Panc1 (cell line): ENCODE results near the gene CST11. TPM values are rescaled to one million over a fixed set of nuclear protein-coding genes. Genes with fewer than 3 reads are reported as not detected.

ENCODE experiments used
- ATAC-seq: fragments of 200-7000 bp; cut with Tn5 transposase; 2 replicates; pipeline ENCODE4 v1.9.1; 2020; ENCODE audit warnings: mild to moderate bottlenecking, moderate library complexity
- BruUV-seq: library from RNA; stranded (reverse); fragments of 400-500 nt; replicated peaks from 2 replicates; lab custom pipeline; 2021; lab: Mats Ljungman, UMichigan
- CTCF ChIA-PET: fragments of 300-600 bp; sonication (Branson Sonifier 250); formaldehyde crosslinking; loops from one replicate; lab custom pipeline; 2022; ENCODE audit warnings: antibody characterized with exemption; lab: Charles Lee
- POLR2A ChIA-PET: fragments of 300-600 bp; sonication (Branson Sonifier 250); formaldehyde crosslinking; loops from one replicate; lab custom pipeline; 2022; ENCODE audit warnings: antibody characterized with exemption; lab: Charles Lee
- DNase-seq: peaks from one replicate; pipeline ENCODE4 v3.0.0-alpha.2; 2010; ENCODE audit warnings: low read depth, low spot score
- H3K27ac ChIP-seq: 2 replicates; pipeline ENCODE4 v1.5.1; 2011; ENCODE audit warnings: mild to moderate bottlenecking, low read length, inconsistent platforms
- H3K27me3 ChIP-seq: fragments of 200-500 bp; sonication (Bioruptor generic); 2 replicates; pipeline ENCODE4 v1.6.0; 2014; ENCODE audit warnings: low read length, inconsistent platforms; ENCODE audit not compliant: control insufficient read depth, insufficient read depth
- H3K36me3 ChIP-seq: fragments of 200-500 bp; sonication (Bioruptor generic); 2 replicates; pipeline ENCODE4 v1.5.1; 2014; ENCODE audit warnings: inconsistent platforms, mild to moderate bottlenecking, low read length, moderate library complexity; ENCODE audit not compliant: control insufficient read depth, insufficient read depth
- H3K4me1 ChIP-seq: 2 replicates; pipeline ENCODE4 v1.5.1; 2011; ENCODE audit warnings: inconsistent platforms, mild to moderate bottlenecking, low read length, moderate library complexity; ENCODE audit not compliant: control insufficient read depth, insufficient read depth
- H3K4me3 ChIP-seq, 2 experiments: 2 replicates each; pipeline ENCODE4 v1.5.1; 2011 to 2012; ENCODE audit warnings: low read depth in 2 of 2, low read length in 2 of 2, mild to moderate bottlenecking in 2 of 2, inconsistent platforms in 1 of 2, moderate library complexity in 1 of 2
- H3K9me3 ChIP-seq: fragments of 200-500 bp; sonication (Bioruptor generic); 2 replicates; pipeline ENCODE4 v1.5.1; 2014; ENCODE audit warnings: low read depth, mild to moderate bottlenecking, inconsistent platforms, low read length, moderate library complexity; ENCODE audit not compliant: control insufficient read depth, insufficient read depth
- POLR2AphosphoS5 ChIP-seq: IDR thresholded peaks from 2 replicates; pipeline ENCODE4 v1.6.1; 2012; ENCODE audit warnings: mild to moderate bottlenecking, low read depth, low read length, moderate library complexity
- REST ChIP-seq, 2 experiments: IDR thresholded peaks; 2 replicates each; pipeline ENCODE4 v1.6.1; 2011 to 2012; ENCODE audit warnings: low read depth in 2 of 2, control low read depth in 1 of 2, low read length in 1 of 2, mild to moderate bottlenecking in 1 of 2, moderate library complexity in 1 of 2; ENCODE audit not compliant: insufficient read depth in 1 of 2
- SIN3A ChIP-seq: IDR thresholded peaks from 2 replicates; pipeline ENCODE4 v1.6.1; 2012; ENCODE audit warnings: low read depth, mild to moderate bottlenecking, low read length, moderate library complexity, borderline replicate concordance; ENCODE audit not compliant: insufficient read depth
- TCF7L2 ChIP-seq: IDR thresholded peaks from 2 replicates; pipeline ENCODE4 v1.6.1; 2011; ENCODE audit warnings: mild to moderate bottlenecking, low read depth, low read length, inconsistent platforms
- in situ Hi-C: cut with HindIII; loops from 2 replicates; pipeline ENCODE4 v1.10.0; 2016; ENCODE audit warnings: low sequenced_read_pairs, low pct_unique_long_range_greater_than_20kb
- intact Hi-C: fragments of 100-400 bp; cut with micrococcal nuclease; formaldehyde crosslinking; loops from one replicate; pipeline ENCODE4 v1.10.0; 2022; ENCODE audit not compliant: unreplicated experiment
- total RNA-seq: library from RNA; stranded (reverse); gene quantifications from one replicate; pipeline ENCODE4 v1.2.1, GENCODE V29; 2021; ENCODE audit not compliant: unreplicated experiment
- TF ChIP-seq, protein P1 (sequence below): fragments of 450-650 bp; IDR thresholded peaks from 2 replicates; pipeline ENCODE4 v1.5.1; 2017; ENCODE audit warnings: mild to moderate bottlenecking

CST11 gene
- total RNA-seq, 1 experiment from 2014 or later = not detected

DNA sequence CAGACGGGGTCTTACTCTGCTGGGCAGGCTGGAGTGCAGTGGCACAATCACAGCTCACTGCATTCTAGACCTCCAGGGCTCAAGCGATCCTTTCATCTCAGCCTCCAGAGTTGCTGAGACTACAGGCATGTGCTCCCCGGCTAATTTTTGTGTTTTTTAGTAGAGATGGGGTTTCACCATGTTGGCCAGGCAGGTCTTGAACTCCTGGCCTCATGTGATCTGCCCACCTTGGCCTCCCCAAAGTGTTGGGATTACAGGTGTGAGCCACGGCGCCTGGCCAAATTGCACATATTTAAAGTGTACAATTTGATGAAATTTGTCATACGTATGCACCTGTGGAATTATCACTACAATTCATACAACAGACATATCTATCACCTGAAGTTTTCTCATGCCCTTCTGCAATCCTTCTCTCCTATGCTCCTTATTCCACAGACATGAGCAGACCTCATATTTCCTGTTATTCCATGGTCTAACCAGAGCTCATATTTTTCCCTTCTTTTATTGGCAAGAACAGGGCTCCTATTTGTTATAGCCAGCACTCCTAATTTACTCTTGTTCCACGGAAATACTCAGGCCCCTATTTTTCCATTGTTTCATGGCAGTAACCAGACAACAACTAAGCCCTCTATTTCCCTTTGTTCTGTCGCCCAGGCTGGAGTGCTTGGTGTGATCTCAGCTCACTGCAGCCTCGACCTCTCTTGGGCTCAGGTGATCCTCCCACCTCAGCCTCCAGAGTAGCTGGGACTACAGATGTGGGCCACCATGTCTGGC is 15.4 kb downstream of the CST11 start:
- BruUV-seq = no TSS peak
- no peak overlapping the region for H3K27ac ChIP-seq
- POLR2A ChIA-PET = no interaction called here

GRCh38 chr20:23436681-23437080 is 16.0 kb downstream of the CST11 start:
- no peak overlapping the region for H3K27ac ChIP-seq
- CTCF ChIA-PET = interaction anchor here (0.5 to 1.1 kb wide), 2 partner anchors 13 to 18 kb away, joined by 3 to 10 read pairs; no protein-coding TSS in a partner anchor
- H3K27me3 ChIP-seq = no peaks in the 10 kb centered on the region
- intact Hi-C loops = no loop called here
- ATAC-seq (no peak), DNase-seq (no peak)
- no TSS peak for BruUV-seq
- no peaks in the 10 kb centered on the region for H3K4me1 ChIP-seq
- in situ Hi-C loops = no loop called here
- TF ChIP-seq POLR2AphosphoS5 (no peak), SIN3A (no peak), REST (IDR thresholded peaks at IDR 0.05; ENCODE audit: insufficient read depth in 1 of 2, low read depth in 2 of 2, low read length in 1 of 2) (no peak), TCF7L2 (no peak)
- TF ChIP-seq, protein P1, sequence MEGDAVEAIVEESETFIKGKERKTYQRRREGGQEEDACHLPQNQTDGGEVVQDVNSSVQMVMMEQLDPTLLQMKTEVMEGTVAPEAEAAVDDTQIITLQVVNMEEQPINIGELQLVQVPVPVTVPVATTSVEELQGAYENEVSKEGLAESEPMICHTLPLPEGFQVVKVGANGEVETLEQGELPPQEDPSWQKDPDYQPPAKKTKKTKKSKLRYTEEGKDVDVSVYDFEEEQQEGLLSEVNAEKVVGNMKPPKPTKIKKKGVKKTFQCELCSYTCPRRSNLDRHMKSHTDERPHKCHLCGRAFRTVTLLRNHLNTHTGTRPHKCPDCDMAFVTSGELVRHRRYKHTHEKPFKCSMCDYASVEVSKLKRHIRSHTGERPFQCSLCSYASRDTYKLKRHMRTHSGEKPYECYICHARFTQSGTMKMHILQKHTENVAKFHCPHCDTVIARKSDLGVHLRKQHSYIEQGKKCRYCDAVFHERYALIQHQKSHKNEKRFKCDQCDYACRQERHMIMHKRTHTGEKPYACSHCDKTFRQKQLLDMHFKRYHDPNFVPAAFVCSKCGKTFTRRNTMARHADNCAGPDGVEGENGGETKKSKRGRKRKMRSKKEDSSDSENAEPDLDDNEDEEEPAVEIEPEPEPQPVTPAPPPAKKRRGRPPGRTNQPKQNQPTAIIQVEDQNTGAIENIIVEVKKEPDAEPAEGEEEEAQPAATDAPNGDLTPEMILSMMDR = no peak
- no peaks in the 10 kb centered on the region for H3K9me3 ChIP-seq
- no peaks in the 10 kb centered on the region for H3K36me3 ChIP-seq
- POLR2A ChIA-PET = interaction anchor here (0.7 kb wide), 1 partner anchor 871 kb away, joined by 10 read pairs; no protein-coding TSS in a partner anchor
- no peak overlapping the region for H3K4me3 ChIP-seq

More for the DNA sequence above, 15.4 kb downstream of the CST11 start:
- no peak overlapping the region for H3K4me3 ChIP-seq
- no peak for ATAC-seq
- CTCF ChIA-PET = interaction anchor here (0.5 to 1.1 kb wide), 2 partner anchors 12 to 18 kb away, joined by 3 to 10 read pairs; no protein-coding TSS in a partner anchor
- intact Hi-C loops = no loop called here
- no peaks in the 10 kb centered on the region for H3K27me3 ChIP-seq
- no peak for DNase-seq
- H3K9me3 ChIP-seq = no peaks in the 10 kb centered on the region
- no peaks in the 10 kb centered on the region for H3K4me1 ChIP-seq
- TF ChIP-seq SIN3A = no peak
- TF ChIP-seq REST (IDR thresholded peaks at IDR 0.05; ENCODE audit: insufficient read depth in 1 of 2, low read depth in 2 of 2, low read length in 1 of 2) = no peak
- TF ChIP-seq, protein P1 = no peak
- TF ChIP-seq POLR2AphosphoS5 = no peak
- TF ChIP-seq TCF7L2 = no peak
- no peaks in the 10 kb centered on the region for H3K36me3 ChIP-seq
- in situ Hi-C loops = no loop called here
